ENCODE data around the gene DOCK8. TPM values are rescaled to one million over a fixed set of nuclear protein-coding genes. Genes with fewer than 3 reads are reported as not detected.
A peak's percentile ranks its signal among the peaks of the same experiment; 100 is the strongest.

DOCK8 gene
- total RNA-seq, 4 donors from 2014 or later, result 11.6 to 46.1 (median 31.8) TPM

GRCh38 chr9:385818-386398 lies 171.2 kb downstream of the DOCK8 start:
- Histone ChIP-seq H3K9me3 (no peaks in the 10 kb centered on the region), H3K4me3 (no peak overlapping the region), H3K27ac (no peak overlapping the region), H3K36me3 (peaks cover 0 to 81% of the 10 kb centered on the region in 2 donors), H3K27me3 (no peaks in the 10 kb centered on the region), H3K4me1 (no peaks in the 10 kb centered on the region)
- TF ChIP-seq POLR2A (IDR thresholded peaks at IDR 0.05), result no peak
- peak; percentile 70 to 81 (median 74) for TF ChIP-seq CTCF (IDR thresholded peaks at IDR 0.05)
- WGBS, 2 donors (ENCODE audit: low coverage in 1 of 2), result 51 to 56% methylated on average over 7 to 9 of the region's 9 CpGs
- peak; percentile 58 for ATAC-seq

GRCh38 chr9:389159-389558 lies 174.5 kb downstream of the DOCK8 start:
- WGBS, 2 donors (ENCODE audit: low coverage in 1 of 2), result 90 to 100% methylated on average over 2 of the region's 2 CpGs

GRCh38 chr9:389758-390157 lies 175.1 kb downstream of the DOCK8 start:
- no peaks in the 10 kb centered on the region for H3K9me3 ChIP-seq
- H3K27me3 ChIP-seq, result no peaks in the 10 kb centered on the region
- peaks cover 0 to 76% of the 10 kb centered on the region in 2 donors for H3K36me3 ChIP-seq
- ATAC-seq, result no peak
- H3K4me1 ChIP-seq, result peaks cover 0 to 4% (median 0%) of the 10 kb centered on the region in 3 donors
- H3K4me3 ChIP-seq, result no peak overlapping the region
- TF ChIP-seq POLR2A (IDR thresholded peaks at IDR 0.05) (no peak), POLR2AphosphoS5 (IDR thresholded peaks at IDR 0.05) (no peak), EP300 (IDR thresholded peaks at IDR 0.05) (no peak), CTCF (IDR thresholded peaks at IDR 0.05) (no peak)
- no peak overlapping the region for H3K27ac ChIP-seq
- 88 to 96% methylated on average over 5 of the region's 7 CpGs for WGBS, 2 donors (ENCODE audit: low coverage in 1 of 2)

More at GRCh38 chr9:389159-389558, 174.5 kb downstream of the DOCK8 start:
- Histone ChIP-seq H3K36me3 (peaks cover 0 to 79% of the 10 kb centered on the region in 2 donors), H3K4me1 (no peaks in the 10 kb centered on the region), H3K9me3 (no peaks in the 10 kb centered on the region), H3K27ac (no peak overlapping the region), H3K27me3 (no peaks in the 10 kb centered on the region), H3K4me3 (no peak overlapping the region)
- no peak for ATAC-seq
- TF ChIP-seq POLR2AphosphoS5 (IDR thresholded peaks at IDR 0.05) (no peak), EP300 (IDR thresholded peaks at IDR 0.05) (no peak), POLR2A (IDR thresholded peaks at IDR 0.05) (no peak), CTCF (IDR thresholded peaks at IDR 0.05) (no peak)

GRCh38 chr9:392077-392804 lies 177.6 kb downstream of the DOCK8 start:
- peaks cover 0 to 78% of the 10 kb centered on the region in 2 donors for H3K36me3 ChIP-seq
- H3K4me3 ChIP-seq, result no peak overlapping the region
- no peaks in the 10 kb centered on the region for H3K27me3 ChIP-seq
- ATAC-seq, result no peak
- H3K4me1 ChIP-seq, result peaks cover 0 to 4% (median 0%) of the 10 kb centered on the region in 3 donors
- no peak overlapping the region for H3K27ac ChIP-seq
- 100% methylated on average over 1 of the region's 2 CpGs for WGBS, 2 donors (ENCODE audit: low coverage in 1 of 2)
- no peak for TF ChIP-seq POLR2AphosphoS5 (IDR thresholded peaks at IDR 0.05)
- no peak for TF ChIP-seq CTCF (IDR thresholded peaks at IDR 0.05)
- TF ChIP-seq EP300 (IDR thresholded peaks at IDR 0.05), result no peak
- no peak for TF ChIP-seq POLR2A (IDR thresholded peaks at IDR 0.05)
- H3K9me3 ChIP-seq, result no peaks in the 10 kb centered on the region
